Embryonic facial prominence (tissue), 1 donor: ENCODE data around the gene RAP1A.
"Not testable (repeated sequence)": the region's sequence is repeated elsewhere in the genome, so short reads cannot be mapped to it uniquely, and the experiment has no call there.

Source experiments
- DNase-seq: peaks from one replicate; pipeline ENCODE4 v3.0.0-alpha.2; 2016; ENCODE audit errors: extremely low spot score

The RAP1A gene

DNA sequence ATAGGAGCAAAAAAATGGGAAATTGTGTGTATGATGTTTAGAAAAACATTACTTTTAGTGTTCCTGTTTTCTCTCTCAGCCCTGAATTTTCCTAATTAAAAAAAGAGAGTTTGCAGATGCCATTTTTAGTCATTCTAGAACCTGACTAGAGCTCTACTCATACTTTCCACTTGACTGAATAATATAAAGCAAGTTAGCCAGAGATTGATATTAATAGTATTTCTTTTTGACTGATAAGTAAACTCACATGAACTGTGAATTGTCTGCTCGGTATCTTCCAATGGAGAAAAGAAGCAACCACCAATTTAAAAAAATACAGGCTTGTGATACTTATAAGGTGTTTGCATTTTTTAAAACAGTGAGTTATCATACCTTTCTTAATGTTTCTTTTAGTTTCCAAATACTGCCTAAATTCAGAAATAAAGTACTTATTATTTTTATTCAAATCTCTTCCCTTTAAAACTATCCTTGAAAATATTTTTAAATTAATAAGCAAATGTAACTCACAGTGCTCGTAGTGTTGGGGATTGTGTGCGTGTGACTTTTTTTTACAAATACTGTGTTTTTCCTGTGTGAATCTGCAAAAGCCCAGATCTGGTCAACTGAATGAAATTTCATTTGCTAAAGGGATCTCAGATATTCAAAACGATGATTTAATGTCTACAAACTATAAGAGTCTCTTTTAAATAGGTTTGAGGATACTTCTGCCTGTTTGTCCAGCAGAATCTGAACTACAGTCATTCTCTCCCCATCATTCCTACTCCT, 9.8 kb downstream of the RAP1A start:
- DNase-seq = no peak

GRCh38 chr1:111630567-111630966, 11.0 kb downstream of the RAP1A start:
- DNase-seq = no peak

- no peak for DNase-seq
Observed at GRCh38 chr1:111631502-111631901, 11.9 kb downstream of the RAP1A start.

- DNase-seq = not testable (repeated sequence)
Observed at GRCh38 chr1:111632771-111633170, 13.2 kb downstream of the RAP1A start.

- no peak for DNase-seq
Observed at GRCh38 chr1:111633736-111634247, 14.2 kb downstream of the RAP1A start.

DNA sequence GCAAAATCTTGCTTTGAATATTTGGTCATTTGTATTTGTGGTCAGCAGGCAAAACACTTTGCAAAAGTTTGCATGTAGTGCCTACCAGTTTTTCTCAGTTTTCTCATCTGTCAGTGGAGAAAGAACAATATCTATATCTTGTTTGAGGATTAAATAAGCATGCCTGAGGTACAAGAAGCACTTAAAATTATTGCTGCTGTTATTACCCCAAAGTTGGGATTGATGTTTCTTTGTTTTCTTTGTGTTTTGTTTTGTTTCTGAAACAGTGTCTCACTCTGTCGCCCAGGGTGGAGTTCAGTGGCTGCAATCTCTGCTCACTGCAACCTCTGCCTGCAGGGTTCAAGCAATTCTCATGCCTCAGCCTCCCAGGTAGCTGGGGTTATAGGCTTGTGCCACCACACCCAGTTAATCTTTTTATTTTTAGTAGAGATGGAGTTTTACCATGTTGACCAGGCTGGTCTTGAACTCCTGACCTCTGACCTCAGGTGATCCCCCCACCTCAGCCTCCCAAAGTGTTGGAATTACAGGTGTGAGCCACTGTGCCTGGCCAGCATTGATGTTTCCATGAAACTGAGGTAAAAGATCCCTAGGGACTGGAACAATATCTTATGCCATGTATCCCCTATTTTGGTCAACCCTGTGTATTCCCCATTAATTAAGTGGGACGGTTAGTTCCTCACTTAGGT, 15.9 kb downstream of the RAP1A start:
- DNase-seq = no peak

- no peak for DNase-seq
Observed at GRCh38 chr1:111638320-111638719, 18.7 kb downstream of the RAP1A start.

DNA sequence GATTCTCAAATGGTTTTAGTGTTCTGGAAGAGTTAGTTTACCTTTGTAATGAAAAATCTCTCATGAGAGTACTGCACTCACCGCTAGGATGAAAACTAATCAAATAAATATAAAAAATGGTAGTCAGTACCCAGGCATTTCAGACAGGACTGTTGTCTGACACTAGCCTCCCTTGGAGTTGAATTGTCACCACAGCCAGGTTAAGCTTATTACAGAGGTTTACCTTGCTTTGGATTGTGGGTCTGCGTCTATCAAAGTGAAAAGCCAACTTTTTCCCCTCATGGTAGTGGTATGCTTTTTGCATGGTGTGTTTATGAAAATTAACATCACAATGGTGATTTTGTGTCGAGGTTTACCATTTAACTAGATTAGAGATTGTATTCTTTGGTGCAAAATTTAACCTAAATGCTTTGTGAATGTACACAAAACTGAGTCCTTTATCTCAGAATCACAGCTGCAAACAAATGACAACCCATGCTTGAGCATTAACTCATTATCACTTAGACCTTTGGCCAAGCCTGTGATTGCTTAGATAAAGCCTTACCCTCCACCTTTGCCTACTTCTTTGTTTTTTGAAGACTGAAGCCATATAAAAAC, 20.1 kb downstream of the RAP1A start:
- no peak for DNase-seq

DNA sequence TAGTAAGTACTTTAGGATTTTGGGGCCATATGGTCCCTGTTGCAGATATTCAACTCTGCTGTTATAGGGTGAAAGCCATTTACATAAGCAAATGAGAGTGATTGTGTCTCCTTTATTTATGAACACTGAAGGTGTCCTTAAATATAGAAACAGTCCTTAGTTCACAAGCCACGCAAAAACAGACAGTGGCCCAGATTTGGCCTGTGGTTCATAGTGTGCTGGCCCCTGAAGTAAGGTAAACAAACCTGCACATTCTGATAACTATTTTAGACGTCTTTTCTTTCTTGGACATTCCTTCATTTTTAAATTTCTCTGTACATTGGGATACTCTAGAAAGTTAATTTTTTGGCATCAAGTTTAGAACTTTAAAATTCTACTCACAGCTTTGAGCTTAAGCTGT, 23.5 kb downstream of the RAP1A start:
- no peak for DNase-seq

- DNase-seq = no peak
Observed at GRCh38 chr1:111643696-111644095, 24.1 kb downstream of the RAP1A start.

DNA sequence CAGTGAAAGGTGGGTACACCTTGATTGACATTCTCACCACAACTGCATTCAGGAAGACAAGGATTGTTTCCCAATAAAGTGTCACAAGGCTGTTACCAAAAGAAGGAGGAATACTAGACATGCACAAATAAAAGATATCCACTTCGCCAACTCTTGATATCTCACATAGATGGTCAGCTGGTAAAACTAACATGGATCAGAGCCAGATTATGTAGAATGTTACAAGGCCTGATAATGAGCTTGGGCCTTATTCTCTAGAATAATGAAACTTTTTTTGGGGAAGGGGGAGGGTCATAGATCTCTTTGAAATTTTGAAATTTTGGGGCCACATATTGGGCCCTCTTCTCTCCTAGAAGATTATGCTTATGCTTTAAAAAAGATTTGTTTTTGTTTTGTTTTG, 24.9 kb downstream of the RAP1A start:
- DNase-seq = no peak

DNA sequence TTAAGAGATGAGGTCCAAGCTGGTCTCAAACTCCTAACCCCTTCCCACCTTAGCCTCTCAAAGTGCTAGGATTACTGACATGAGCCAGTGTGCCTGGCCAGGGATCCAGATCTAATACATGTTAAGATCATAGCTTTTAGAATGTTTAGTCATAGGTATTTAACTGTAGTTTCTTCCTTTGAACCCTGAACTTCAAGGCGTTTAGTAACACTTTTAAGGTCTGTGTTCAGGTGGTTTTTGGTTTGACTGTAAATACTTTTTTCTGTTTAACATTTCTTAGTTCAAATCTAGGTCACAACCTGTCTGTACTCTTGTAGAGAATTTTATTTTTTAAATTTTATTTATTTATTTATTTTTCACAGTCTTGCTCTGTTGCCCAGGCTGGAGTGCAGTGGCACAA, 28.1 kb downstream of the RAP1A start:
- no peak for DNase-seq

GRCh38 chr1:111648806-111649205, 29.2 kb downstream of the RAP1A start:
- DNase-seq = no peak

GRCh38 chr1:111649227-111649626, 29.6 kb downstream of the RAP1A start:
- no peak for DNase-seq

GRCh38 chr1:111649648-111650047, 30.1 kb downstream of the RAP1A start:
- no peak for DNase-seq

GRCh38 chr1:111653709-111654108, 34.1 kb downstream of the RAP1A start:
- no peak for DNase-seq

DNA sequence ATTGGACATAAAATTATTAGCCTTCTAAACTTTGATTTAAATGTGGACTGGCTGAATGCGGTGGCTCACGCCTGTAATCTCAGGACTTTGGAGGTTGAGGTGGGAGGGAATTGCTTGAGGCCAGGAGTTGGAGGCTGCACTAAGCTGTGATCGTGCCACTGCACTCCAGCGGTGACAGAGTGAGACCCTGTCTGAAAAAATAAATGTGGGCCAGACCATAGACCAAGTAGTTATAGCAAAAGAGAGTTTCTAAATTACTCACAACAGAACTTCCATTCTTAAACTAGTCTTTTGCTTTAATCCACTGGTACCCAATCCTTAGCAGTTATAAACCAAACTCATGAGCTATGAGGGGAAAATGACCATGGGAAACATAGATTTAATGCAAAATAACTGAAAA, 35.2 kb downstream of the RAP1A start:
- no peak for DNase-seq

GRCh38 chr1:111656086-111657017, 36.8 kb downstream of the RAP1A start:
- DNase-seq = no peak

DNA sequence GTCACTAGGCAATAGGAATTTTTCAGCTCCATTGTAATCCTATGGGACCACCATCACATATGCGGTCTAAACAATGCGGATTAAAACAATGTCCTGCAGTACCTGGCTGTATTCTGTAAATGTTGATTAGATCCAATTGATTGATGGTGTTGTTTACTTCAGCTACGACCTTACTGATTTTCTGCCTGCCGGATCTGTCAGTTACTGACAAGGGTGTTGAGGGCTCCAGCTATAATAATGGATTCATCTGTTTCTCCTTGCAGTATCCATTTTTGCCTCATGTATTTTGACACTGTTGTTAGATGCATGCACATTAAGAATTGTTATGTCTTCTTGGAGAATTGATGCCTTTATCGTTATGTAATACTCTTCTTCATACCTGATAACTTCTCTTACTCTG, 39.0 kb downstream of the RAP1A start:
- no peak for DNase-seq

DNA sequence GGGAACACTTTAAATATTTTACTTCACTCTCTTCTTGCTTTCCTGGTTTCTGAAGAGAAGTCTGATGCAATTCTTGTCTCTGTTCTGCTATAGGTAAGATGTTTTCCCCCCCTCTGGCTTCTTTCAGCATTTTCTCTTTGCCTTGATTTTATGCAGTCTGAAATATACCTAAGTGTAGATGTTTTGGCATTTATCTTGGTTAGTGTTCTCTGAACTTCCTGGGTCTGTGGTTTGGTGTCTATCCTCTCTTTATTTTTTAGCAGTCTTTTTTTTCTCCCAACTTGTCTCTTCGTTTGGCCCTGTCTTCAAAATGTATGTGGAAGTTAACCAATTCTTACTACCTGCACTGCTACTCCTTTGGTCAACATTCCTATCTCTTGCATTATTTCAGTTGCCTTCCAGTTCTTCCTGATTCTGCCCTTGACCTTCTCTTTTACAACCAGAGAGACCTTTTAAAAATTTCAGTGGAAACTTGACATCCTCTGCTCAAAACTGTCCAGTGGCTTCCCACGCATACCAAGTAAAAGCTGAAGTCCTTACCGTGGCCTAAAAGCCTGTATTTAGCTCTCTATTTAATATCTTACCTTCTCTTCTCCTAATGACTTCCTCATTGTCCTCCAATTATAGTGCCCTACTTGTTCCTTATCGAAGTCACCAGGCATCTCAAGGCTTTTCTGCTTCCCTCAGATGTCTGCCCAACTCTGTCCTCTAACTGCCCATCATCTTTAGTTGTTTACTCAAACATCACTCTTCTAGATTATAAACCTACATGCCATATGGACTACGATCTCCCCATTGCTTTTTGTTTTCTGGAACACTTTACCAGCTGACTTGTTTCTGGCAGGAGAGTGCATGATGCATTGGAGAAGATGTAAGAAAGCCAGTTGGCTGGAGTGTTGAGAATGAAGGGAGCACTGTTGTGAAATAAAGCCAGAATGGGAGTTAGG, 40.9 kb downstream of the RAP1A start:
- DNase-seq = no peak

DNA sequence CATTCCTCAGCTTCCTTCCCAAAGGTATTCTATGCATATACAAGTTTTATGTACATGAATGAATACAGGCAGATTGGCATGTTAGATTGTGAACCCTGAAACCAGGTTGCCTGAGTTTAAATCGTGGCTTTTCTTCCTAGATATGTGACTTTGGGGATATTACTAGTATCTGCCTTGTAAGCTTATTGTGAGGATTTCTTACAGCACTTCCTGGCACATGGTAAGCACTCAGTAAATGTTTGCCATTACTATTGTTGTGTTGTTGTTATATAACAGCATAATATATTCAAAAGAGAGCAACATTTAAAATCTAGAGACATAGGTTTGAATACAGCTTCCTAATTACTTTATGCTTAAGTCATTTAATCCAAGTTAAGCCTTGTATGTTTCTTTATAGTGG, 45.1 kb downstream of the RAP1A start:
- DNase-seq = no peak
